LHCN-M2 (cell line): ENCODE results near the gene CDKN2B-AS1. TPM values are rescaled to one million over a fixed set of nuclear protein-coding genes. Genes with fewer than 3 reads are reported as not detected.

Experiments
- DNase-seq: peaks from one replicate; pipeline ENCODE4 v3.0.0-alpha.2; 2012; ENCODE audit warnings: low read depth
- total RNA-seq: library from RNA; depleted of rRNA; stranded (reverse); fragments of >200 nt; gene quantifications from 2 replicates; pipeline ENCODE4 v1.2.3, GENCODE V29; 2014

CDKN2B-AS1 gene
- total RNA-seq, 1 experiment from 2014 or later: 6.2 TPM

DNA sequence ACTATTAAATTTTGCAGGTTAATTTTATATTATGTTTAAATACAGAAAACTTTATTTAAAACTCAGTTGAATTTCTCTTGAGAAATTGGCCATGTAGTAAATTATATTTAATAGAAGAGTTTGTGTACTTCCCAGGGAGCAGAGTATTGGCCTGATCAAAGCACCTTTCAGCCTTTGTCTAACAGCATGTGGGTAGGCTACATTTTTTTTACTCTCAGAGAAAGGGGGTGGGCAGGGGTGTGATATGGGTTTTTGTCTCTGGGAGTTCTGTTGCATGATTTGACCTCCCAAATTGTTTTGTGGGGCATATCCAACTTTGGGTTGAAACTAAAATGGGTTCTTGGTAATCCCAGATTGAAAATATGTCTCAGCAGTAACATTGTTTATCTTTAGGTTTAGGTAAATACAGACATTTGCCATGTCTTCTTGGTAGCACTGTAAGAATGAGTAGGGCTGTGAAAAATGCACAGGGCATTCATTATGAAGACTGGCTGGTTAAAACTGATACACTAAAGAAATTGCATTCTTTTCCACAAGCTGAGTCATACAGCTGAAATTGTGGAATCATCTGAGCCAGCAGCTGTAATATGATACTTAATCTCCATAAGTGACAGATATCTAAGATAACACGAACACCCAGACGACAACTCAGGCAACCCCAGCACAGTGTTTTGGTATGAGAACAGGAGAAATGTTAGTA lies 89.9 kb downstream of the CDKN2B-AS1 start:
- peak; percentile 95 for DNase-seq

DNA sequence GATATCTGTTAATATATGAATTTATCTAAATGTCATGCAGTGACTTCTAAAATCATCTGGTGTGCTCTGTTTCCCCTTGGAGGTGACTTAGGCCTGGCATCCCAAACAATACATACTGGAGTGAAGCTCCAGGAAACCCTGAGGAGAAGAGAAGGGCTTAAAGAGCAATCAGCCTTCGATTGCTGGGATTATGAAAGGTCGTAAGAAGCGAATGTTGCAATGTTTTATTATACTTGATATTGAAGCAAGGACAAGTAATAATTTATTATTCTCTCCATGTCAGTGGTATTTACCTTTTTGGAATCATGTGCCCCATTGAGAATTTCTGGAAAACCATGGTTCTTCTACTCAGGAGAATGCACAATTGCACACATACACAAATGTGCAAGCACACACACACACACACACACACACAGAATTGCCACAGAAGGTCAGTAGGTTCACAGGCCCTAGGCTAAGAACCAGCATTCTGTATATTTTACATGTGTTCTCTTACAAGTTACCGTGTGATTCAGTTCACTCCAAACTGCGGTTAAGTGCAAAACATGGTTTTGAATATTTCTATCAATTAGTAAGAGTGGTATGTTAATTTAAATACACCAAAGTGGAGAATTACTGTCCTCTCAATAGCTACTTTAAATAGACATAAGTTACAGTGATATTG lies 93.6 kb downstream of the CDKN2B-AS1 start:
- no peak for DNase-seq

DNA sequence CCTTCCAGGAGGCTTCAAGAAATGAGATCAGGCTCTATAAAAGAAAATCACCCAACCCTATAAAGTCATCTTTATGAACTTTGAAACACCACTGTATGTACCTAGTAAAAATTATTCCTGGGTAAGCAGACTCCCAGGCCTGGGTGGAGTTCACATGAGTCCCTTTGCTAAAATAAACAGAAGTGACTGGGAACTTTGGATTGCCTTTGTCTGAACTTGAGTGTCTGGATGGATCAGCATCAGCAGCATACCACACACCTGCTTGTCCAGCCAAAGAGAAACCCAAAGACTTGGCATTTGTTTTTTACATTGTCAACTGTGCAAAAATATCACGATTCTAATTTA lies 94.1 kb downstream of the CDKN2B-AS1 start:
- no peak for DNase-seq

DNA sequence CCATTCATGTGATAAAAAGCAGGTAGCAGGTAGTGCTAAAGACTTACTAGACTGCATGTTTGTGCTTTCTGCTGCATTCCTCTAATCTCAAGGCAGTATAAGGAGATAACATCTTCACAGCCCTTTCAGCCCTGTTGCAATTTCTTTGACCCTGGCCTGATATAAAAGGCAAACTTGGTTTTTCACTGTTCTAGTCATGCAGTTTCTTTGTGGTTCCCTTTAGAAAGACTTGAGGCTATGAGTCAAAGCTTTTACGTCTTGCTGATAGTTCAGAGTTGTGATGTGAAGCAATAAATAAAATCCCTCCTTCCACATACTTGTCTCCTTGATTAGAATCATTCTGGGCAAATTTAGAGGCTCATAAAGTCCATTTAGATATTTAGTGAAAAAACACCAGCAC lies 103.1 kb downstream of the CDKN2B-AS1 start:
- peak; percentile 77 for DNase-seq

DNA sequence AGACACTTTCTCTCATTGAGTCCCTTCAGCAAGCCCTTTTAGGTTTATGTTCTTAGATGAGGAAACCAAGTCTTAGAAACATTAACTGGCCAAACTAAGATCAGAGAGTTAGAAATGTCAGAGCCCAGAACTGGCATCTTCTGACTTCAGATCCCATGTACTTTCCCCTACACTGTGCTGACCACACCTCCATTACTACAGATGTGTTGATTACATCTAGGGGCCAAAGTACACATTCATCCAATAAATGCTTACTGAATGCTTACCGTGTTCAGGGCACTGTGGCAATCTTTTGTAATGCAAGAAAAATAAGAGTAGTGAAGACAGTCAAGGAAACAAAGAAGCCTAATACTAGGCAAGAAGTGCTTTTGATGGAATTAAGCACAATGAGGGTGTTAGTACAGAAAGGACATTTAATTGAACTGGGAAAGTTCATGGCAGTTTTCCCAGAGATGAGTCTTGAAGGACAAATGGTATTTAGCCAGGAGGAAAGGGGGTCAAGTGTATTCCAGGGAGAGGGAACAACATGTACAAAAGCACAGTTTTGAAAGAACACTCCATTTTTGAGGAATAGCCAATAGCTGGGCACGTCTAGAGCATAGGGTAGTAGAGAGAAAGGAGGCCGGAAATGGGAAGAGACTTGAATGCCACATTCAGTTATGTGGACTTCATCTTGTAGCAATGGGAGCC lies 104.2 kb downstream of the CDKN2B-AS1 start:
- peak; percentile 76 for DNase-seq

DNA sequence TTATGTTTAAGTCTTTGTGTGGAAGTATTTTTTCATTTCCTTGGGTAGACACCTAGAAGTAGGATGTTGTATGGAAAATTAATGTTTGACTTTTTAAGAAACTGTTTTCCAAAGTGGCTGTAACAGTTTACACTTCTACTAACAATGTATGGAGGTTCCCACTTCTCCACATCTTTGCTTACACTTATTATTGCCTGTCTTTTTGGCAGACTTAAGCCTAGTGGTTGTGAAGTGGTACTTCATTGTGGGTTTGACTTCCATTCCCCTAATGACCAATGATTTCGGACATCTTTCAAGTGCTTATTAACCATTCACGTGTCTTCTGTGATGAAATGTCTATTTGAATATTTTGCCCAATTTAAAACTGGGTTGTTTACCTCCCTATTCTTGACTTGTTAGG lies 106.0 kb downstream of the CDKN2B-AS1 start:
- DNase-seq: no peak

DNA sequence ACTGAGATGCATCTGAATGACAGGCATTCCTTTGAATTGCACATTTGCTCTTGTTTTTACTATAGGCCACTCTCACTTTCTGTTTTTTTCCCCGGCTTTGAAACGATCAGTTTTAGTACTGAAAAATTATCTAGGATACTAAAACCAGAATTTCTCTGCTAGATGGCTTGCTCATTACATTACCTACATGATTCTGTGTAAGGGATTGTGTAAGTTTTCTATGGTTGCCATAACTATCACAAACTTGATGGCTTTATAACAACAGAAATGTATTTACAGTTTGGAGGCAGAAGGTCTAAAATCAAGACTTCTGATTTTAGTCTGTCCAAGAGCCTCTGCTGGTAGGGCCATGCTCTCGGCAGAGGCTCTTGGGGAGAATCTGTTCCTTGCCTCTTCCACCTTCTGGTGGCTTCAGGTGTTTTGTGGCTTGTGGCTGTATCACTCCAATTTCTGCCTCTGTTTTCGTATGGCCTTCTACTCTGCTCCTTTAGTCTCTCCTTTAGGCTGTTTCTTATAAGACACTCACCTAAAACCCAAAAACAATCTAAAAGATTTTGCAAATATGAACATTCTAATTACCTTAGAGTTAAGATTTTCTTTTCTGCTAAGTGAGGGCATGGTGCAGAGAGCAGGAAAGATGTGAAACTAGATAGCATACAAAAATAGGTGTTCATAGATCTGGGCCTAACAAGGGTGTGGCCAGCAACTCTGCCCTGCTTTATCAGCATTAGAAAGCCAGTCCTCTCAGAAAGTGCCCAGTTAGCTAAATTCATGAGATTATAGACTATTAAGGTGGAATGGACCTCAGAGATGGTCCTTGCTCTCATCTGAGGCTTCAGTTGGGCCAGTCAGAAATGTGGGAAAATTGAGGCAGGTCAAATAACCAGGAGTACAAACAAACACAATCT lies 107.8 kb downstream of the CDKN2B-AS1 start:
- no peak for DNase-seq

DNA sequence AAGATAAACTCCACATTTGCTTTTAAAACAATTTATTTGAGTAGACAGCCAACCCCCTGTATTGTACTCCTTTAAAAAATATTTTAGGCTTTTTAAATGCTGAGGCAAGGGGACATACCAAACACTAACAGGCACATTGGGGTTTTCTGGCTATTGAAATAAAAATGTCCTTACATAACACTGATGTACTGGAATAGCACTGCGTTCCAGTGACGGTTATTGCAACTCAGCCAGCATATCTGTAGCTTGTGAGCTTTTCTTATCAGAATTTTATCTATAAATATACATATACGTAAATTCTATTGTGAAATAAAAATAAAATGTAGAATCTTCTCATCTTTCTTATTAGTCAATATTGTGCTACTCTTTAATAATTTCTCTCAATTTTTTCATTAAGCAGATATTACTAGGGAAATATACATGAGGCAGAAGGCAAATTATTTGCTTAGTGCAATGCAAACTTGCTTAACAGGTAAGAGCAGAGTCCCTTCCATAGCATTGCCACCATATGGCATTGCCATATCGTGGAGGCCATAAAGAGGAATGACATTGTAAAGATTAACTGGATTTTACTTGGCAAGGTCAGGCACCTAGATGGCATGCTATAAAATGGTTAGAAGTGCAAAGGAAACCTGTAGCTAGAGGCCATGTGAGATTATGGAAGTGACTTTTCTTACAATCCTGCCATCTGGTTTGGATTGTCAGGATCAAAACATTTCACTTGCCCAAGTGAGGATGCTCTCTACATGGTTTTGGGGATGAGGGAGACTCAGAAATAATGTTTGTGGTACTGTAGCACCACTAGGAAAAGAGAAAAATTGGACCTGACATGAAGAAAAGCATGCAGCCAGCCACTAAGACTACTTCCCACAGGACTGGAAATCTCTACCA lies 109.3 kb downstream of the CDKN2B-AS1 start:
- DNase-seq: peak; percentile 77

DNA sequence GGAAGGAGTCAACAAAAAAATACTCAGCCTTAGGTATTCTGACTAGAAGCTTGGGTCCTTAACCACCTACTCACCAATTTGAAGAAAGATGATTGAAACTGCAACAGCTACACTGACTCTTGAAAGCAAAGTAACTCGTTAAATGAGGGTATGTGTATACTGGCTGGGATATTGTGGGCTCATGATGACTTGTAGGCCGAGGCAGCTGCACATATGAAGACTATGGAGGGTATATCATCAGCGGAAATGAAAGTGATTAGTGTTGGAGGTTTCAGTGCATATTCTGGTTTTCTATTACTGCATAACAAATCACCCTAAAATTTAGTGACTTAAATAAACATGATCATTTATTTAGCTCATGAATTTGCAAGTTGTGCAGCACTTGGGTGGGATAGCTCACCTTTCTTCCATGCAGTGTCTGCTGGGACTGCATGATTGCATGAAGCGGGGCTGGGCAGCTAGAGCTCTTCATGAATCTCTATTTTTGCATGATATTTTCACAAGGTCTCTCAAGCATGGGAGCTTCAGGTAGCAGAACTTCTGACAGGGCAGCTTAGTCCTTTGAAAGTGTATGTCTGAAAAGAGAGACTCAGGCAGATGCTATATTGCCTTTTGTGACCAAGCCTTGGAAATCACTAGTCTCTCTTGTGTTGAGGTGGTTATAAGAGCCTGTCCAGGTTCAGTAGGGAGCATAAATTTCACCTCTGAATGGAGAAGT lies 110.6 kb downstream of the CDKN2B-AS1 start:
- no peak for DNase-seq

DNA sequence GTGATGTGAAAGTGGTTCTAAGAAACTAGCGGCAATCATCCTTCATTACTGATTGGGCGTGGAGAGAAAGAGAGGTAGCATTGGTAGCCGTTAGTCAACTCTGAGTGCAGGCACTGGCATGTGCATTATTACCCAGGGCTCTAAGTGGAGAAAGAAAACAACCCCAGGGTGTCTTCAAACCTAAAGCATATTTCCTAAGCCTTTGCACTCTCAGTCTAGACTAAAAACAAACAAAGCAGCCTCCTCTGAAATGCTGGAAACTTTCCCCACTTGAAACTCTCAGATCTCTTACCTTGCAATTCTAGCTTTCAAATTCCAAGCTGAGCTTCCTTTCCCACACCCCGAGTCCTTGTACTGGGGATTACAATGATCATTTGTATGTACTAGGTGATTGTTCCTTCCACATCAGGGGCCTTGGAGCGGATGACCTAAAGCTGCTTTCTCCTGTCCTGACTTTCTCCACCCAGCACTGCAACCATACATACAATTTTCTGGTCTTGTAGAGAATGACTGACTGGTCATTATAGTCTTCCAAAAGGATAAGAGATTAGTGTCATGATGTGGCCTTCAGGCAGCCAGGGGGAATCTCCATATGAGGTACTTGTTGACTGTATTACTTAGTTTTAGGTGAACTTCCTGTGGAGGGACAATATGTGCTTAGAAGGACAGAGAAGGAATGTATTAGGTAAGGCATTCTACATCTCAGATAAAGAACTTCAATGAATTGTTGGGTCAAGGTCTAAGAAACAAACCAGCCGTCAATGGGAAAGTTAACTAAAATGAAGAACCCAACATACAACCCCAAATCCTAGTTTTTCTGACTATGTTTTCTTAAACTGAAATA lies 112.8 kb downstream of the CDKN2B-AS1 start:
- DNase-seq: no peak

DNA sequence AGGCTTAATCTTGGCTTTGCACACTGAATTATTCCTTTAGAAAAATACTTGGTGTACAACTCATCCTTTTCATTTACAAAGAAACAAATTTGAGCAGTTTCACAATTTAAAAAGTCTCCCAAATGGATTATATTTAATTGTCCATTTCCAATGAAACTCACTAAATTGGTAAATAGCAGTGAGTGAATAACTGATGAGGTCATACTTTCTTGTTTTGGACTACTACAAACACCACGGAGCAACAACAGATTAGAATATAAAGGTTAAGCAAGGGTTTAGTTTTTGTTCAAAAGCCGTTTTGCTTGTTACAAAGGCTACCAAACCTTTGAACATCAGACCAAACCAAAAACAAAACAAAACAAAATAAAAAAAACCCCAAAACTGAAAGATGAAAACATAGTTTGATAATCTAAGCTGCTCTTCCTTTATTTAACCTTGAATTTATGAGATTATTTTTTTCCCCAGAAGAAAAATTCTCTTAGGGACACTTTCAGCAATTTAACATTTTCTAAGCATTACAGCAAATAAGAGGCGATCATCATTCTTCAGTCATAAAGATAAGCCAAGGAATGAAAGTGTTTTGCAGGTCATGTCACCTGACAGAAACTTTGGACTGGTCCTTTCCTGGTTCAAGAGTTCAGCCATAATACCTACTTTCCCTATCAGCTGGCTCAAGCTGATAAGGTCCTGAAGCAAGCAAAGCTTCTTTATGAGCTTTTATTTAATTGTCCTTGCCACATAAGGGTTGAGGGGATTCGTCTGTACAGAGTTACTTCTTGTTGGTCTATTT lies 114.2 kb downstream of the CDKN2B-AS1 start:
- no peak for DNase-seq

DNA sequence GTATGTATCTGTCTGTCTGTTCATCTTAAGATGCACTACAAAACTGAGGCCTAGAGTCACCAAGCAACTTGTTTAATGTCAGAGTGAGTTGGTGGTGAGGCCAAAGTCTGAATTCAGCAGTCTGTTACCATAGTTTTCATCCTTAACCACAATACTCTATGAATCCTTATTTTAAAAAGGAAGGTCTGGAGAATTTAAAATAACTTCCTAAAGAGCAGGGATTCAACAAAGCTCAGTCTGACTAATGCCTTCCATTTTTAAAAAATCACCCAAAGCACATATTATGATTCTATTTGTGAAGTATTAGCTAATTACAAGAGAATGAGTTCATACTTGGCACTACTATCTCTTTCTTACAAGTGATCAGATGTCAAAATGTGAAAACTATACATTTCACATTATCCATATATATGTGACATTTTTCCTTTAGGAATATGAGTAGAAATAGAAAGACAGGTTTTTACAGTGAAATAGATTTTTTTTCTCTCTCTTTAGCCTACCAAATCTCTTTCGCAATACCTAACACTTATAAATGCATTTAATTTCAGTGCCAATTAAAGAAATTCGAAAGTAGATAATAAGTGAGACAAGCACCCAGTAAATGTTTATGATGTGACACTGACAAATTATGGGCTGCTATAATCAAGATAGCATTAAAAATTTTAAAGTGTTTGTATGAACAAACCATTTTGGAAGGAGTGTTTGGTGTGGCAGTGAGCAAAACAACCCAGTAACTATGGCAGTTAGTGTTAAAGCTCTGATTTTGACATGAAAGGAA lies 116.8 kb downstream of the CDKN2B-AS1 start:
- DNase-seq: no peak

DNA sequence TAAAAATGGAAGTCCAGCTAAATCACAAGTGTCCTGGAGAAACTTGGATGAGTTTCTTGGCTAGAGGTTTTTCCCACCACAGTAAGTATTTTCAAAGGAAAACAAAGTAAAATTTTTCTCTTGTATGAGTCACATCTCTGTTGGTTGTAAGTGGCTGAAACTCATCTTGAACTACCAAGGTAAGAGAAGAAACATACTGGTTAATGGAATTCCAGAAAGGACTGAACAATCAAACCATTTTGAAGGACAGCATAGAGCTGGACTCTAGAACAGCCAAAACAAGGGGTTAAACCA lies 117.3 kb downstream of the CDKN2B-AS1 start:
- DNase-seq: peak; percentile 70

DNA sequence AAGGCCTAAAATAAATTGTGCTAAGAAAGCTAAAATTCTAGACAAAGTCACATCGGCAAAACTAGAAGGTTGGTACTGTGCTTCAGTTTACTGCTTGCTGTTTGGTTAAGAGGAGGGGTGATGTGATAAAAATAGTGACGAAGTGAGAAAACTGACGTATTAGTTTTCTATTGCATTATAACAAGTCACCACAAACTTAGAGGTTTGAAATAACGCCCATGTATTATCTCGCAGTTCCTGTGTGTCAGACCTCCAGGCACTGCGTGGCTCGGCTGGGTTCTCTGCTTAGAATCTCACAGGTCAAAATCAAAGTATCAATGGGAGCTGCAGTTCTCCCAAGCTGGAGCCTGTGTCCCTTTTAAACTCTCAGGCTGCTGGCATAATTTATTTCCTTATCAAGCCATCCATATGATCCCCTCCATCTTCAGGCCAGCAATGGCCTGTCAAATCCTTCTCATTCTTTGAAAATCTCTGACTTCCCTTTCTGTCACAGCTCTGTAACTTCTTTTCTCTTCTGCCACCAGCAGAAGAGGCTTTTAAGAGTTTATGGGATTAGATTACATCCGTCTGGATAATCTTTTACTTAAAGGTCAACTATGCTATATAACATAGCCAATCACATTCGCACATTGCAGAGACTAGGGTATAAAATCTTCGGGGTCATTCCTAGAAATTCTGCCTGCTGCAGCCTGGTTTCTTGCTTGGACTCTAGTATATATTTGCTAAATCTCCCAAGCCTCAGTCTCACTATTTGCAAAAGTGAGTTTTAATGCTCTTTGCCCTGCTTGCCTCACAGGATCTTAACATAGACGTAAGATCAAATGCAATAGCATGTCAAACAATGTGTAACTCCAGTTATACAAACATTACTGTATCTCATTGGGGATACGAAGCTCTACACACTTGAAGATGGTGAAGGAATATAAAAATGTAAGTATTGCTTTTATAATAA lies 118.6 kb downstream of the CDKN2B-AS1 start:
- DNase-seq: no peak

DNA sequence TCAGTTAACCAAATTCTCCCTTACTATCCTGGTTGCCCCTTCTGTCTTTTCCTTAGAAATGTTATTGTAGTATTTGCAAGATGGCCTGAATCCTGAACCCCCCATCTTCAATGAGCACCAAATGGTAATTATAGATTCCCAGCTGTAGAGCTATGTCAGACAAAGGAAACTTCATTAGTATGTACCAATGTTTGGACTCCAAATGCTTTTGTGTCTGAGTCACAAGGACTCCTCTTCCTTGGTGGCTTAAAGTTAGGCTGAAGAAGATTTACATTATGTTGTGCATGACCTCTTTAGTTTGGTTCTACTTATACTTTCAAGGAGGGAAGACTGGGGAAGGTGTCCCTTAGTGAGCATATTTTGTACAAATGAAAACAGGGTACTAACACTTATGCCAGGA lies 120.4 kb downstream of the CDKN2B-AS1 start:
- DNase-seq: no peak

DNA sequence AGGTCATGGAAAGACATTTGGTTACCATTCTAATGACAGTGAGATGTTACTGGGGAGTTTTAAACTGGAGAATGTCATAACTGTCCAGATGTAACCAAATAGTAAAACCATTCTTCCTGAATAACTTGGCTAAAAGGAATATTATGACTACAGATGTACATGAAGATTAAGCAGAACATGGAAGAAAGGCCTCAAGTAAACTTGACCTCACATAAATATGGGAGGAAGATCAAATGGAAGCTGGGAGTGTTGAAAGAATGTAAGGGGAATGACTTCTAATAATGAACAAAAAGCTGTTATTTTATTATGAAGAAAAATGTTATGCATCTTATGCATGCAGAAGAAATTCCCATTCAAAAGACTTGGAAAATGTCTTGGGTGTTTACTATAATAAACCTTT lies 122.2 kb downstream of the CDKN2B-AS1 start:
- no peak for DNase-seq
